H4 (cell line): Measurements from ENCODE around the gene EHBP1. TPM values are rescaled to one million over a fixed set of nuclear protein-coding genes. Genes with fewer than 3 reads are reported as not detected.
"Not testable (repeated sequence)": the region's sequence is repeated elsewhere in the genome, so short reads cannot be mapped to it uniquely, and the experiment has no call there.

Source experiments
- DNase-seq: peaks from one replicate; pipeline ENCODE4 v3.0.0-alpha.2; 2015; ENCODE audit warnings: low spot score
- total RNA-seq: library from RNA; depleted of rRNA; stranded (reverse); fragments of >200 nt; shearing (Covaris generic); gene quantifications from 2 replicates; pipeline ENCODE4 v1.2.3, GENCODE V29; 2014

EHBP1 gene
- total RNA-seq, 1 experiment from 2014 or later = 13.9 TPM

GRCh38 chr2:62736899-62737559 lies 31.5 kb downstream of the EHBP1 start:
- DNase-seq = no peak

DNA sequence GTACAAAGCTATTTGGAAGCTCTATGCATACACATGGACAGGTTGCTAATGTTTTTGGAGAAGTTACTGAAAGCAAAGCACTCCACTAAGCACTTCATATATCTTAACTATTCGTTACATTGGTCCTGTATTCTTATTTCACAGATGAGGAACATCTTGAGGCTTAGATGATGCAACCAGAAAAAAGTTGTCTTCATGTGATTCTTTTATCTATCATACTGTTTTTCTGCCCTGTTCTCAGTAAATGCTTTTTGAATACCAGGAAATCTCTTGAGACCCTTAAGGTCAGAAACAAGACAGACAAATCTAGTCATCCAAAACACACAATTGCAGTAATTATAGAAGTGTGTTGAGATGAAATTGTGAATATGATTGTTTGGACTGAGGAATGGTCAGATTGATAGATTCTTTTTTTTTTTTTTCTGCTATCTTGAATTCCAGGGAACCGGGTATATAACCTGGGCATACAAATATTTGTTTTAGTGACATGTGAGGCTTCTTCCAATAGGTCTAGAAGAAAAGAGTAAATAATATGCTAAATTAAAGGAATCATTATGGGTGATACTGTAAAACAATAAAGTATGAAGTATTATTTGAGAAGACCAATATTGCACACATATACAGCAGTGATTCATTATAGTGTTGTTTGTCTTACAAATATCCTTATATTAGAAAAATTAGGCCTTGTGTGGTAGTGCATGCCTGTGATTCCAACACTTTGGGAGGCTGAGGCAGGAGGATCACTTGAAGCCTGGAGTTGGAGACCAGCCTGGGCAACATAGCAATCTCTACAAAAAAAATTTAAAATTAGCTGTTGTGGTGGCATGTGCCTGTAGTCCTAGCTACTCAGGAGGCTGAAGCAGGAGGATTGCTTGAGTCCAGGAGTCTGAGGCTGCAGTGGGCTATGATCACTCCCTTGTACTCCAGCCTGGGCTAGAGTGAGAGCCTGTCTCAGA lies 33.7 kb downstream of the EHBP1 start:
- DNase-seq = no peak

GRCh38 chr2:62740221-62740620 lies 34.7 kb downstream of the EHBP1 start:
- DNase-seq = no peak

GRCh38 chr2:62741127-62741526 lies 35.6 kb downstream of the EHBP1 start:
- DNase-seq = no peak

- DNase-seq = no peak
Measured at GRCh38 chr2:62741954-62742722, 36.6 kb downstream of the EHBP1 start.

DNA sequence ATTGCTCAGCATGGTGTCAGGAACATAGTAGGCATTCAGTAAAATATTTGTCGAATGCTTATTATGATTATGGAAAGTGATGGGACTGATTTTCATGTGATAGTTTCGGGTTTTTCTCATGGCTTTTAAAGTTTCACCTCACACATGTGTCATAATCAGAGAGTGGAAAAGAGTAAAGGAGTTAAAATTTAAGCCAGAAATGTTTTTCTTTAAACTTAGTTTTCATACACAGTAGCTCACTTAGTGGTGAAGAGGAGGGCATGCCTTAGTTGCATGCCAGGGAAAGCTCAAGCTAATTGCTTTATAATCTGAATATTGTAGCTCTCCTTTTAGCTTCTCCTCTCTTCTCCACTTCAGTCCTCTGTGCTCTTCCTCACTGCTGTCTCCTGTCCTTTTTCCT lies 38.0 kb downstream of the EHBP1 start:
- no peak for DNase-seq

- DNase-seq = no peak
Measured at GRCh38 chr2:62744603-62745002, 39.1 kb downstream of the EHBP1 start.

- DNase-seq = no peak
Measured at GRCh38 chr2:62745891-62746481, 40.5 kb downstream of the EHBP1 start.

GRCh38 chr2:62747169-62747568 lies 41.7 kb downstream of the EHBP1 start:
- DNase-seq = no peak

- no peak for DNase-seq
Measured at GRCh38 chr2:62747876-62748275, 42.4 kb downstream of the EHBP1 start.

- DNase-seq = not testable (repeated sequence)
Measured at GRCh38 chr2:62749111-62749510, 43.6 kb downstream of the EHBP1 start.

GRCh38 chr2:62757029-62757428 lies 51.5 kb downstream of the EHBP1 start:
- no peak for DNase-seq

DNA sequence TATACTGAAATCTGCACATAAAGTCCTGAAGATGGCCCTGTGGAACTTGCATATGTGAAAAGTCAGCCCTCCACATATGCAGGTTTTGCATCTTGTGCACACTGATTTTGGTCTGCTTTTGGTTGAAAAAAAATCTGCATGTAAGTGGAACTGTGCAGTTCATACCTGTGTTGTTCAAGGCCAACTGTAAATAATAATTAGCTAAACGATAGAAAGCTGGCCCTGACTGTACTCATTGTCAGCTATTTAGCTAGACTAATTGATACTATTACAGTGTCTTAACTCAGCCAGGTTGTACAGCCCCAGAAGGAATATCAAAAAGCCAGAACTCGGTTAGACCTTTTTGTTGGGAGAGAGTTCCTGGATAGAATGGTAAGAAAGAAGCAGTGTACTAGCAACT lies 54.5 kb downstream of the EHBP1 start:
- no peak for DNase-seq

GRCh38 chr2:62760555-62760954 lies 55.0 kb downstream of the EHBP1 start:
- DNase-seq = no peak

GRCh38 chr2:62765619-62766376 lies 60.3 kb downstream of the EHBP1 start:
- DNase-seq = no peak

DNA sequence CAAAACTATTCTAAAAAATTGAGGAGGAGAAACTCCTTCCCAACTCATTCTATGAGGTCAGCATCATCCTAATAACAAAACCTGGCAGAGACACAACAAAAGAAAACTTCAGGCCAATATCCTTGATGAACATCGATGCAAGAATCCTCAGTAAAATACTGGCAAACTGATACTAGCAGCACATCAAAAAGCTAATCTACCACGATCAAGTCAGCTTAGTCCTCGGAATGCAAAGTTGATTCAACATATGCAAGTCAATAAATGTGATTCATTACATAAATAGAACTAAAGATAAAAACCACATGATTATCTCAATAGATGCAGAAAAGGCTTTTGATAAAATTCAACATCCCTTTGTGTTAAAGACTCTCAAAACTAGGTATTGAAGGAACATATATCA lies 63.1 kb downstream of the EHBP1 start:
- no peak for DNase-seq

GRCh38 chr2:62770629-62771028 lies 65.1 kb downstream of the EHBP1 start:
- no peak for DNase-seq

DNA sequence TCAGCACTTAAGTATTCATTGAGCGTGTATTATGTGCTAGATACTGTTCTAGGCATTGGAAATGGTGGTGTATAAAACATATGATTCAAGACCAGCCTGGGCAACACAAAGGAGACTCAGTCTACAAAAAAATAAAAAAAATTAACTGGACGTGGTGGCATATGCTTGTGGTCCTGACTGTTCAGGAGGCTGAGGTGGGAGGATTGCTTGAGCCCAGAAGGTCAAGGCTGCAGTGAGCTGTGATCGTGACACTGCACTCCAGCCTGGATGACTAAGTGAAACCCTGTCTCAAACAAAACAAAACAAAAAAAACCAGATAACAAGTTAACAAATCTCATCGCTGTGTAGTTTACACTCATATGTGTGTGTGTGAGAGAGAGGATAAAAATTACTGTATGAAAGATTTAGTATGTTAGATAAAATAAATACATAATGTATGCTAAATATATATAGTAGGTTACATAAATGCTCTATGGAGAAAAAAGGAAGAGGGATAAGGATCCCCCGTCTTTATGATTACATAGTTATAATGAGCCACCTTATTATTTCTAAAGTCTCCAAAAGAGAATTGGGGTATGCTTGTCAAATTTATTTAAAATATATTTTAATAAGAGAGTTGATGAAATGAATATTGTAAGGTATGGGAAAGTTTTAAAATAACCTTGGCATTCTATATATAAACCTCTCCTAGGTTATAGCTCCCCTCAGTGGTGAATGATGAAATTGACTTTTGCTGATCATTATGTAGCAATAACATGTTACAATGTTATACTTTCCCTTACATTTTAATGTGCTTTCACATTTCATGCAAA lies 69.2 kb downstream of the EHBP1 start:
- peak; percentile 37 for DNase-seq

- no peak for DNase-seq
Measured at GRCh38 chr2:62775367-62775668, 69.8 kb downstream of the EHBP1 start.

GRCh38 chr2:62783679-62784078 lies 78.2 kb downstream of the EHBP1 start:
- DNase-seq = no peak

GRCh38 chr2:62784341-62784740 lies 78.8 kb downstream of the EHBP1 start:
- DNase-seq = no peak
